Fibroblast of the aortic adventitia (primary cell): ENCODE measurements around the gene FYB1. TPM values are rescaled to one million over a fixed set of nuclear protein-coding genes. Genes with fewer than 3 reads are reported as not detected.

Experiments used
- DNase-seq: peaks from one replicate; pipeline ENCODE4 v3.0.0-alpha.2; 2010; ENCODE audit warnings: low read depth
- H3K4me3 ChIP-seq: 2 replicates; pipeline ENCODE4 v1.5.1; 2011; ENCODE audit warnings: low read depth, mild to moderate bottlenecking, control low read depth, low read length, moderate library complexity
- total RNA-seq: library from RNA; depleted of rRNA; stranded (reverse); fragments of >200 nt; gene quantifications from 2 replicates; pipeline ENCODE4 v1.2.3, GENCODE V29; 2012; ENCODE audit warnings: low replicate concordance
- TF ChIP-seq, protein P1 (sequence below): IDR thresholded peaks from 2 replicates; pipeline ENCODE4 v1.5.1; 2011; ENCODE audit warnings: mild to moderate bottlenecking, low read length, control low read depth, inconsistent platforms; ENCODE audit not compliant: insufficient read depth

The FYB1 gene
- total RNA-seq, 1 donor: 0.54 TPM

DNA sequence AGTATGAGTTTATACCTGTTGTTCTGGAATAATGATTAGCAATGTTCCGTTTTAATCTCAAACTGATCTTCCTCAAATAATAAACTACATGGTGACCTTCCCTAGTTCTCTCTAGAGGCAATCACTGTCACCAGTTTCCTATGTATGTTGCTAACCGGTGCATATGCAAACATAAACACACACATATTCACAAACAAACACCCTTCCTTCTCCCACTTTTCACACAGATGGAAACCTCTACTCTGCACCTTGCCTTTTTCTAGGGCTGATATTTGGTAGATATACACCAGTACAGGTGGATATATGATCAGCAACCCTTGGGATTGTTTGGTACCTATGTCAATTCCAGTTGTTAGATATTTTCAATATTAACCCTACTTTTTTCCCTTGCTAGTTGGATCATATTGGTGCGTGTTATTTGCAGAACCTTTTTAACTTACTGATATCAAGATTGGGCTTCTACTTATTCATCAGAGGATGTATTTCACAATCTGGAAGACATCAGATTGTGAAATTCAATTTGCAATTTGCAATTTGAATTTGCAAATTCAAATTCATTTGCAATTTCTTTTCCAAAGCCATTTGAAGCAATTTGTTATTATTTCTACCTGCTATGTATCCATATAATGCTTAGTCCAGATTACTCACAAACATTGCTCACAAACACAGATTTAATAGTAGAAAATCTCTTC, 12.6 kb downstream of the FYB1 start:
- H3K4me3 ChIP-seq: no peak overlapping the region
- TF ChIP-seq, protein P1, sequence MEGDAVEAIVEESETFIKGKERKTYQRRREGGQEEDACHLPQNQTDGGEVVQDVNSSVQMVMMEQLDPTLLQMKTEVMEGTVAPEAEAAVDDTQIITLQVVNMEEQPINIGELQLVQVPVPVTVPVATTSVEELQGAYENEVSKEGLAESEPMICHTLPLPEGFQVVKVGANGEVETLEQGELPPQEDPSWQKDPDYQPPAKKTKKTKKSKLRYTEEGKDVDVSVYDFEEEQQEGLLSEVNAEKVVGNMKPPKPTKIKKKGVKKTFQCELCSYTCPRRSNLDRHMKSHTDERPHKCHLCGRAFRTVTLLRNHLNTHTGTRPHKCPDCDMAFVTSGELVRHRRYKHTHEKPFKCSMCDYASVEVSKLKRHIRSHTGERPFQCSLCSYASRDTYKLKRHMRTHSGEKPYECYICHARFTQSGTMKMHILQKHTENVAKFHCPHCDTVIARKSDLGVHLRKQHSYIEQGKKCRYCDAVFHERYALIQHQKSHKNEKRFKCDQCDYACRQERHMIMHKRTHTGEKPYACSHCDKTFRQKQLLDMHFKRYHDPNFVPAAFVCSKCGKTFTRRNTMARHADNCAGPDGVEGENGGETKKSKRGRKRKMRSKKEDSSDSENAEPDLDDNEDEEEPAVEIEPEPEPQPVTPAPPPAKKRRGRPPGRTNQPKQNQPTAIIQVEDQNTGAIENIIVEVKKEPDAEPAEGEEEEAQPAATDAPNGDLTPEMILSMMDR: no peak
- DNase-seq: no peak

DNA sequence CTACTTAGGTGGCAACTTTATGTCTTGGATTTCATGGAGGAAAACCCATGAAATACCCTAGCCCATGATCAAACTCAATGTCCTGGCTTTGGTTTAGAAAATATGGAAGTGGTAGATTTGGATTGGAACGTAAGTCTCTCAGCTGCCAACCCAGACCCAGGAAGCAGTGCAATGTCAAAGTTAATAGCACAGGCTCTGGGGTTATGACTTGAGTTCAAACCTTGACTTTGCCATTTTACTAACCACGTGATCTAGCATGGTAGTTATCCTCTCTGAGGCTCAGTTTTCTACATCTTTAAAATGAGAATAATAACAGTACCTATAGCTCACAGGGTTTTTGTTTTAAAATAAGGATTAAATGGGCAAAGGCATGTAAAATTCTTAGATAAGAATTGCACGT, 13.8 kb downstream of the FYB1 start:
- H3K4me3 ChIP-seq: no peak overlapping the region
- no peak for DNase-seq
- TF ChIP-seq, protein P1: no peak

DNA sequence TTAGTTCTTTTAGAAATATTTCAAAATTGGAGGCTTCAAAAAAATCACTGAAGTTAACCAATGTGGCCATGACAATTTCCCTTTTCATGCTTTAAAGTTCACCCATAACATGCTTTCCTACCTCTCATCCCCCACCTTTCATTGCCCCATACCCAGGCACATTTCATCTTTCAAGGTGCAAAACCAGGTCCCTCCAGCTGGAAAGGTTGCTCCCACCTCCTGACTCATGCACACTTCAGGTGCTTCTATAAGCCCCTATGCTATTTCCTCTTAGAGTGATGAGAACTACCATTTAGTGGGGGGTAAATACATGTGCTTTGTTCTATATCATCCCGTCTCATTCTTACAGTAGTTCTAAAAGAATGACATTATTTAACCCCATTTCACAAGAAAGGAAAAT, 15.4 kb downstream of the FYB1 start:
- H3K4me3 ChIP-seq: no peak overlapping the region
- DNase-seq: no peak
- TF ChIP-seq, protein P1: no peak

DNA sequence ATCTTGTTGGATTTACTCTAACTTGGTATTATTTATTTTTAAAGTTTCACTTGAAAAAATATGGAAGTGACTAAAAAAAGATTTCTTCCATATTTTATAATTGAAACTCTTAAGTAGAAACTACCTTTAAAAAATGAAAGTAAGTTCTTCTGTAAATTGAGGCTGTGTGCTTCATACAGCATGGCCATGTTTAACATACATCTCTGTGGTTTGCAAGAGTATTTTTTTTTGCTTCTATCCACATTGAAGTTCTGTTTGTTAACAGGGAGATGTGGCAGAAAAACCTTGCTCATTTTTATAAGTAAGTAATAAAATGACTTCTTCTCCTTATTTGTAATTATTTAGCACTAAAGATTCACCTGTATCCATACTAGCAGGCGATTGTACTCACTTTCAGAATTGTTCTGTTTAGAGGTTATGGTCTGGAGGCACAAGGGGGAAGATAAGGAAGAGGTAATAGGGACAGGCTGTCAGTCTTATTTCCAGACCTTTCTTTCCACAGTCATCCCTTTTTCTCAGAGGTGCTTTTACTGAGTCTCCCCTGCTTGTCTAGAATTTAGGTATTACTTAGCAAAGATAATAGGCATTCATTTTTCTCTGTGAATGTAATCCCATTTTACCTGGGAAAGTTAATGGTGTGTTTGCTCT, 16.0 kb downstream of the FYB1 start:
- H3K4me3 ChIP-seq: no peak overlapping the region
- DNase-seq: no peak
- TF ChIP-seq, protein P1: no peak

DNA sequence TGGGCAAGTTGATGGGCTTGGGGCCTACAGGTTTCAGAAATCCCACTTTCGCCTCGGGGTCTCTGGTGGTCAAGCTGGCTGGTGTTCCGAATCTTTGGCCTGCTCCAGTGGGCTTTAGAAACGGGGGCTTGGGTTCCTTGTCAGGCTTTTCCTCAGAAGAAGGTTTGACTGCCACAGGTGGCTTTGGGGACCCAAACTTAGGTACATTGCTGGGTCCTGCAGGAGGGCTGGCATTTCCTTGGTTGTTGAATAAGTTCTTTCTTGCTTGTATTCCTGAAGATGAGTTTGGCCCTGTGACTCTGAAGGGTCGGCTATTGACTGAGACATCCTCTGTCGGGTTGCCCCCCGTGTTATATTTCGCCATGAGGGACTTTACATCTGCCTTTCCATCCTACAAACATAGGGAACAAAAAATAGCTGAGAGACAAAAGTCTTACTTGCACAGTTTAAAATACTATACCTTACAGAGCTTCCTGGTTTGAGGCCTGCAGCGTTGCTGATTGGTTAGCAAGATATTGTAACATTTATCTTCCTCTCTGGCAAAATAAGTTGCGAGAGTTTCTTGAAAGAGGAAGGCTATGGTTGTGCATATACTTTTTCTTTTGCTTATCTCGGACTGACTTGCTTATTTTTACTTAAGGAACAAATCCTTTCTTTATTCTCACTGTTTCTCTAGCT, 16.6 kb downstream of the FYB1 start:
- DNase-seq: no peak
- TF ChIP-seq, protein P1: no peak
- H3K4me3 ChIP-seq: no peak overlapping the region

DNA sequence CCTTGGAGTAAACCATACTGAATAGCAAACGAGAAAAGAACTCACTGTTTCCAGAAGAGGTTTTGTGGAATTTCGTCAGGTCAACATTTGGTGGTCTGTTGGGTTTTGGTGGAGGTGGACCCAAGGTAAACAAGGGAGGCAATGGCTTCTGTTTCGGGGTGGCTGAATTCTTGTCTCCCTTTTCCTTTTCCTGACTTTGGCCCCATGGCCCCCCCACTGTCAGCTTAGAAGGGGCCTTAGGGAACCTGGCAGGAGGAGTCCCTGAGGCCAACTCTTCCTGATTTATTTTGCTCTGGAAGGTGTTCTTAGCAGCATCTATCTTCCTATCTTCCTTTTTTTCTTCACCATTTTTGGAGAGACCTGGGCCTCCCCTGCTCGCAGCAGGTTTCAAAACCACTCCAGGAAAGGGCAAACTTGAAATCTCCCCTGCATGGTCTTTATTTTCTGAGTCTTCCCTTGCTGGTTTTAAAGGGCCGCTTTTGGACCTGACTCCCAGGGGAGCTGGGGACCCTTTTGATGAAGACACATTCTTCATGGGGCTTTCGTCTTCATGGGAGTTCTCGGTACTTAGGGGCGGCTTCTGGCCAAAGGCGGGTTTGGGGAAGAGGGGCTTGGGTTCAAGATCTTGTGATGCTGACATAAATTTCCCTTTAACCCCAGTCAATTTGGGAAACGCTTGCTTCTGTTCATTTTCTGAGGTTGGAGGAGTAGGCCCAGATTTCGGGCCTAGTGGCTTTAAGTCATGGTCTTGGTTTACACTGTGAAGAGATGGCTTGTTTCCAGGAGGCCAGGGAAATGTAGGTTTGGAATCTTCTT, 17.4 kb downstream of the FYB1 start:
- TF ChIP-seq, protein P1: no peak
- no peak for DNase-seq
- H3K4me3 ChIP-seq: no peak overlapping the region
